GM19043 (cell line): ENCODE results near the gene ACTMAP.
"Not testable (repeated sequence)": the region's sequence is repeated elsewhere in the genome, so short reads cannot be mapped to it uniquely, and the experiment has no call there.

Experiments used
- ATAC-seq: cut with Tn5 transposase; IDR thresholded peaks from one replicate; pipeline ENCODE4 v1.9.1; 2021; ENCODE audit warnings: low read depth; ENCODE audit not compliant: unreplicated experiment

Gene ACTMAP

GRCh38 chr19:40745402-40745780, 4.9 kb downstream of the ACTMAP start:
- no peak for ATAC-seq

- no peak for ATAC-seq
Measured at GRCh38 chr19:40744554-40745401, 5.5 kb downstream of the ACTMAP start.

- no peak for ATAC-seq
Measured at GRCh38 chr19:40743926-40744325, 6.4 kb downstream of the ACTMAP start.

GRCh38 chr19:40742886-40743285, 7.4 kb downstream of the ACTMAP start:
- ATAC-seq, result no peak

- ATAC-seq, result no peak
Measured at GRCh38 chr19:40742477-40742876, 7.8 kb downstream of the ACTMAP start.

GRCh38 chr19:40741527-40742390, 8.5 kb downstream of the ACTMAP start:
- no peak for ATAC-seq

- ATAC-seq, result no peak
Measured at GRCh38 chr19:40740747-40741146, 9.5 kb downstream of the ACTMAP start.

GRCh38 chr19:40739871-40740703, 10.2 kb downstream of the ACTMAP start:
- ATAC-seq, result no peak

GRCh38 chr19:40739030-40739839, 11.0 kb downstream of the ACTMAP start:
- ATAC-seq, result no peak

- ATAC-seq, result no peak
Measured at GRCh38 chr19:40737102-40737644, 13.1 kb downstream of the ACTMAP start.

- no peak for ATAC-seq
Measured at GRCh38 chr19:40736661-40737060, 13.6 kb downstream of the ACTMAP start.

- no peak for ATAC-seq
Measured at GRCh38 chr19:40735013-40735771, 15.1 kb downstream of the ACTMAP start.

GRCh38 chr19:40733149-40733548, 17.1 kb downstream of the ACTMAP start:
- no peak for ATAC-seq

GRCh38 chr19:40732304-40732703, 18.0 kb downstream of the ACTMAP start:
- not testable (repeated sequence) for ATAC-seq

- not testable (repeated sequence) for ATAC-seq
Measured at GRCh38 chr19:40730065-40730464, 20.2 kb downstream of the ACTMAP start.

GRCh38 chr19:40726279-40726678, 24.0 kb downstream of the ACTMAP start:
- no peak for ATAC-seq

GRCh38 chr19:40724855-40725254, 25.4 kb downstream of the ACTMAP start:
- ATAC-seq, result no peak

- no peak for ATAC-seq
Measured at GRCh38 chr19:40724315-40724714, 26.0 kb downstream of the ACTMAP start.
